Left ventricle myocardium inferior (tissue), 1 donor: ENCODE results near the gene CUL1. TPM values are rescaled to one million over a fixed set of nuclear protein-coding genes. Genes with fewer than 3 reads are reported as not detected.

Experiments used
- DNase-seq: peaks from one replicate; pipeline ENCODE4 v3.0.0-alpha.2; 2020
- H3K27ac ChIP-seq: fragments of 200-600 bp; replicated peaks from 2 replicates; pipeline ENCODE4 v1.8.0; 2021
- H3K27me3 ChIP-seq: fragments of 200-600 bp; 2 replicates; pipeline ENCODE4 v1.8.0; 2021; ENCODE audit warnings: low read depth
- H3K36me3 ChIP-seq: fragments of 200-600 bp; 2 replicates; pipeline ENCODE4 v1.8.0; 2021
- H3K4me1 ChIP-seq: fragments of 200-600 bp; 2 replicates; pipeline ENCODE4 v1.8.0; 2021
- H3K4me3 ChIP-seq: fragments of 200-600 bp; 2 replicates; pipeline ENCODE4 v1.8.0; 2021; ENCODE audit warnings: mild to moderate bottlenecking, moderate library complexity
- H3K9me3 ChIP-seq: fragments of 200-600 bp; replicated peaks from 2 replicates; pipeline ENCODE4 v1.8.0; 2021
- intact Hi-C: fragments of 100-400 bp; cut with micrococcal nuclease; formaldehyde crosslinking; loops from one replicate; pipeline ENCODE4 v1.11.0; 2022
- total RNA-seq: library from RNA; stranded (reverse); fragmentation: NEBNext Ultra II Directional; extraction: Animal tissue kit (Norgen Biotek cat#: 25700); gene quantifications from one replicate; pipeline ENCODE4 v1.2.1, GENCODE V29; 2021
- TF ChIP-seq, protein P1 (sequence below): fragments of 200-600 bp; IDR thresholded peaks from 2 replicates; pipeline ENCODE4 v1.8.0; 2021; ENCODE audit warnings: antibody characterized with exemption, mild to moderate bottlenecking, borderline replicate concordance
- donor health status: DM: no; HTN: yes; CAD: no; lungs with severe emphysema.

CUL1 gene
- total RNA-seq, 1 donor from 2014 or later = 48.2 TPM

DNA sequence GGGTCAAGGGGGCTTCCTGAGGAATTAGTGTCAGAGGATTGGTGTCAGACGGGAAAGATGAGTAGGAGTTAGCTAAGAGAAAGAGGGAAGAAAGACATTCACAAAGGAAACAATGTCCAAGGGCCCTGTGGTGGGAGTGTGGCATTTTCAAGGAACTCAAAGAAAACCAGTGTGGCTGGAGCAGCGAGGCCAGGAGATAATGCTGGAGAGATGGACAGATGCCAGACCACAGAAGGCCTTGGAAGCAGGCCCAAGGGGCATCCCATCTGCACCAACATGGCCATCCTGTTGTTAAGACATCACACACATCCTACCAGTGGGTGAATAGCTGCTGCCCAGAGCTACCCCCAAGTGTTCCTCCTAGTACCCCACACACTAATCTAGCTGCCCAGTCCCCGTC is 36.1 kb upstream of the CUL1 start:
- H3K4me1 ChIP-seq = peaks cover 10% of the 10 kb centered on the region
- TF ChIP-seq, protein P1, sequence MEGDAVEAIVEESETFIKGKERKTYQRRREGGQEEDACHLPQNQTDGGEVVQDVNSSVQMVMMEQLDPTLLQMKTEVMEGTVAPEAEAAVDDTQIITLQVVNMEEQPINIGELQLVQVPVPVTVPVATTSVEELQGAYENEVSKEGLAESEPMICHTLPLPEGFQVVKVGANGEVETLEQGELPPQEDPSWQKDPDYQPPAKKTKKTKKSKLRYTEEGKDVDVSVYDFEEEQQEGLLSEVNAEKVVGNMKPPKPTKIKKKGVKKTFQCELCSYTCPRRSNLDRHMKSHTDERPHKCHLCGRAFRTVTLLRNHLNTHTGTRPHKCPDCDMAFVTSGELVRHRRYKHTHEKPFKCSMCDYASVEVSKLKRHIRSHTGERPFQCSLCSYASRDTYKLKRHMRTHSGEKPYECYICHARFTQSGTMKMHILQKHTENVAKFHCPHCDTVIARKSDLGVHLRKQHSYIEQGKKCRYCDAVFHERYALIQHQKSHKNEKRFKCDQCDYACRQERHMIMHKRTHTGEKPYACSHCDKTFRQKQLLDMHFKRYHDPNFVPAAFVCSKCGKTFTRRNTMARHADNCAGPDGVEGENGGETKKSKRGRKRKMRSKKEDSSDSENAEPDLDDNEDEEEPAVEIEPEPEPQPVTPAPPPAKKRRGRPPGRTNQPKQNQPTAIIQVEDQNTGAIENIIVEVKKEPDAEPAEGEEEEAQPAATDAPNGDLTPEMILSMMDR = no peak
- no peak overlapping the region for H3K27ac ChIP-seq
- no peaks in the 10 kb centered on the region for H3K27me3 ChIP-seq
- H3K4me3 ChIP-seq = no peak overlapping the region
- H3K36me3 ChIP-seq = no peaks in the 10 kb centered on the region
- DNase-seq = no peak
- no peaks in the 10 kb centered on the region for H3K9me3 ChIP-seq
- intact Hi-C loops = no loop called here

DNA sequence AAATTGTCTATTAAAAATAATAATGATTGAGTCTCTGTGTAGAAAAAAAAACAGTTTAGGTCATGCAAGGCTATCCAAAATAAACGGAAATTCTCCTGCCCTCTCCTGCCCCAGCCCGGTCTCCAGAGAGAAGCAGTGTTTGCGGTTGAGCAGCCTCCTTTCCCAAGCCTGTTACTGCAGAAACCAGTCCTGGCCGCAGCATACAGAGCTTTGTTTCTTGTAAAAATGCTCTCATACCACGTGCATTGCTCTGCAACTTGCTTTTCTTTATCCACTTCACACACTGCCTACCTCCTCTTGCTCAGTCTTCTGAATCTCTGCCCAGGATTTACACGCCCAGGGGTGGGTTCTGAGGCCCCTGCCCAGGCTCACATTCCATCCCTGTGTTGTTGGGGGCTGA is 34.4 kb upstream of the CUL1 start:
- H3K36me3 ChIP-seq = no peaks in the 10 kb centered on the region
- H3K4me1 ChIP-seq = peaks cover 10% of the 10 kb centered on the region
- no peak overlapping the region for H3K27ac ChIP-seq
- intact Hi-C loops = no loop called here
- H3K4me3 ChIP-seq = no peak overlapping the region
- TF ChIP-seq, protein P1 = no peak
- H3K9me3 ChIP-seq = no peaks in the 10 kb centered on the region
- DNase-seq = peak; percentile 26
- H3K27me3 ChIP-seq = no peaks in the 10 kb centered on the region

DNA sequence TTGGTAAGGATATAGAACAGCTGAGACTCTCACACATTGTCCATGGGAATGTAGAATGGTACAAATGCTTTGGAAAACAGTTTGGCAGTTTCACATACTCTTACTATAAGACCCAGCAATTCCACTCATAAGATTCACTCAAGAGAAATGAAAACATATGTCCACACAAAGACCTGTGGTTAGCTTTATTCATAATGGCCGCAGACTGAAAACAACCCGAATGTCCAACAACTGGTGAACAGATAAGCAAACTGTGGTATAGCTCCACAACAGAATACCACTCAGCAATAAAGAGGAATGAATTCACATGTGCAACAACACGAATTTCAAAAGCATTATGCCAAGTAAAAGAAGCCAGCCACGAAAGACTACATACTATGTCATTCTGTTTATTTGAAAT is 33.5 kb upstream of the CUL1 start:
- Histone ChIP-seq H3K36me3 (no peaks in the 10 kb centered on the region), H3K27me3 (no peaks in the 10 kb centered on the region), H3K4me3 (no peak overlapping the region), H3K4me1 (peaks cover 10% of the 10 kb centered on the region), H3K9me3 (no peaks in the 10 kb centered on the region), H3K27ac (no peak overlapping the region)
- intact Hi-C loops = no loop called here
- TF ChIP-seq, protein P1 = no peak
- no peak for DNase-seq

DNA sequence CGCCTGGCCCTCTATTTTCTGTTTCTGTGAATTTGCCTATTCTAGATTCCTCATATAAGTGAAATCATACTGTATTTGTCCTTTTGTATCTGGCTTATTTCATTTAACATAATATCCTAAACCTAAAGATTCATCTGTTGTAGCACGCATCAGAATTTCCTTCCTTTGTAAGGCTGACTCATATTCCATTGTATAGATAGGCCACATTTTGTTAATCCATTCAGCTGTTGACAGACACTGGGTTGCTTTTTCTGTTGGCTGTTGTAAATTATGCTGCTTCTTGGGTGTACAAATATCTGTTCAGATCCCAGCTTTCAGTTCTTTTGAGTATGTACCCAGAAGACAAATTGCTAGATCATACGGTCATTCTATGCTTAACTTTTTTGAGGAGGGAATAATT is 28.8 kb upstream of the CUL1 start:
- intact Hi-C loops = no loop called here
- DNase-seq = no peak
- H3K27me3 ChIP-seq = no peaks in the 10 kb centered on the region
- no peak overlapping the region for H3K4me3 ChIP-seq
- H3K4me1 ChIP-seq = peaks cover 1% of the 10 kb centered on the region
- no peaks in the 10 kb centered on the region for H3K36me3 ChIP-seq
- no peak overlapping the region for H3K27ac ChIP-seq
- peaks cover 8% of the 10 kb centered on the region for H3K9me3 ChIP-seq
- TF ChIP-seq, protein P1 = no peak

DNA sequence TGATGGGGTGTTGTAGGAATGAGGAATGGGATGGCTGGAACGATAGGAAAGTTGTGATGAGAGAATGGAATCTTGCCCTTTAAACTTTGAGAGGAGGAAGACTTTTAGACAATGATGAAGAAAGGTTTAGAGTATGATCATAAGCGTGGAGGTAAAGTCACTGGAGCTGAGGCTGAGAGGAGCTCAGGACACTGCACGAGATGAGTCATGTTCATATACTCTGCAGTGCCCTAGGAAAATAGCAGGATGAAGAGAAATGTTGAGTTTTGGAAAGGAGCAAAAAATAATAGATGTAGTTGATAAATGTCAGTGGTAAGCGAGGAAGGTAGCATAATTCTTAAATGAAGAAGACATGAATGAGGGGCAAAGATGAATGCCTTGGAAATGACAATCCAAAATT is 28.3 kb upstream of the CUL1 start:
- DNase-seq = no peak
- Histone ChIP-seq H3K27ac (no peak overlapping the region), H3K9me3 (peaks cover 12% of the 10 kb centered on the region), H3K36me3 (no peaks in the 10 kb centered on the region), H3K27me3 (no peaks in the 10 kb centered on the region), H3K4me3 (no peak overlapping the region), H3K4me1 (no peaks in the 10 kb centered on the region)
- intact Hi-C loops = no loop called here
- TF ChIP-seq, protein P1 = no peak

DNA sequence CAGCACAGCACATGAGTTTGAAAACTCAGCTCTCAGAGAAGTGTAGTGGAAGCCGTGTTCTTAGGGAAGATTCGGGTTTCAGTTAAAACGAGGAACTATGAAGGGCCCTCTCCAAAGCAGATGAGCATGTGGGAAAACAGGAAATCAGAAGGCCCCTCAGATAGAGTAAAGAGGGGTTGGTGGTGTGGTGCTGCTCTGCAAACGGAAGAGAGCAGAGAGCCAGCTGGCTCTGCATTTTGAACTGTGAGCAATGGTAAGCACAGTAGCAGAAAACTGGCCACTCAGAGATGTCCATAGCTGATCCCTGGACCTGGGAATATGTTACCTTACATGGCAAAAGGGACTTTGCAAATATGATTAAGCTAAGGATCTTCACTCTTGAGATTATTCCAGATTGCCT is 27.9 kb upstream of the CUL1 start:
- TF ChIP-seq, protein P1 = no peak
- DNase-seq = no peak
- peaks cover 13% of the 10 kb centered on the region for H3K9me3 ChIP-seq
- H3K27ac ChIP-seq = no peak overlapping the region
- H3K36me3 ChIP-seq = no peaks in the 10 kb centered on the region
- H3K27me3 ChIP-seq = no peaks in the 10 kb centered on the region
- no peaks in the 10 kb centered on the region for H3K4me1 ChIP-seq
- H3K4me3 ChIP-seq = no peak overlapping the region
- intact Hi-C loops = no loop called here
